HepG2 (cell line): ENCODE data around the gene WTAP. TPM values are rescaled to one million over a fixed set of nuclear protein-coding genes. Genes with fewer than 3 reads are reported as not detected.

ENCODE experiments used
- CREB3 ChIP-seq: sonication (generic); formaldehyde crosslinking; IDR thresholded peaks from 2 replicates; pipeline ENCODE4 v1.5.0; 2020; ENCODE audit warnings: missing genetic modification reagents
- DDIT3 ChIP-seq: sonication (generic); formaldehyde crosslinking; IDR thresholded peaks from 2 replicates; pipeline ENCODE4 v1.4.0; 2020; ENCODE audit warnings: mild to moderate bottlenecking, missing genetic modification reagents
- ESRRA ChIP-seq: sonication (generic); formaldehyde crosslinking; IDR thresholded peaks from 2 replicates; pipeline ENCODE4 v1.5.1; 2020; ENCODE audit warnings: mild to moderate bottlenecking, low read depth, missing genetic modification reagents
- GRHL1 ChIP-seq: sonication (generic); formaldehyde crosslinking; conservative IDR thresholded peaks from 2 replicates; pipeline ENCODE4 v1.8.0; 2022; ENCODE audit warnings: missing genetic modification reagents
- GZF1 ChIP-seq: sonication (generic); formaldehyde crosslinking; IDR thresholded peaks from 2 replicates; pipeline ENCODE4 v1.5.1; 2020; ENCODE audit warnings: mild to moderate bottlenecking, missing genetic modification reagents
- HNRNPLL ChIP-seq: fragments of 200-400 bp; formaldehyde crosslinking; IDR thresholded peaks from 2 replicates; pipeline ENCODE4 v1.6.1; 2017; ENCODE audit warnings: mild to moderate bottlenecking, low read depth, low read length; ENCODE audit not compliant: poor library complexity, severe bottlenecking
- MAFK ChIP-seq, 2 experiments: IDR thresholded peaks in 1 of 2; conservative IDR thresholded peaks in 1 of 2; 2 replicates each; pipeline ENCODE4 v1.6.1; 2011; ENCODE audit warnings: improper control_type of control experiment in 2 of 2, low read length in 2 of 2
- MBNL3 ChIP-seq: fragments of 250-450 bp; sonication (Bioruptor Pico); conservative IDR thresholded peaks from 2 replicates; pipeline ENCODE4 v1.8.0; 2022; ENCODE audit warnings: mild to moderate bottlenecking, inconsistent platforms
- NCOA5 ChIP-seq: sonication (generic); formaldehyde crosslinking; IDR thresholded peaks from 2 replicates; pipeline ENCODE4 v1.4.0; 2020; ENCODE audit warnings: missing genetic modification reagents
- NR2C2 ChIP-seq: sonication (generic); formaldehyde crosslinking; IDR thresholded peaks from 2 replicates; pipeline ENCODE4 v1.4.0; 2020; ENCODE audit warnings: missing genetic modification reagents, mild to moderate bottlenecking, moderate library complexity, borderline replicate concordance
- ZBTB49 ChIP-seq: sonication (generic); formaldehyde crosslinking; IDR thresholded peaks from 2 replicates; pipeline ENCODE4 v1.4.0; 2020; ENCODE audit warnings: missing genetic modification reagents, borderline replicate concordance
- ZGPAT ChIP-seq: IDR thresholded peaks from 2 replicates; pipeline ENCODE4 v1.6.1; 2016; ENCODE audit warnings: mild to moderate bottlenecking
- ZNF136 ChIP-seq: sonication (generic); formaldehyde crosslinking; IDR thresholded peaks from 2 replicates; pipeline ENCODE4 v1.8.1; 2022; ENCODE audit warnings: low read depth, mild to moderate bottlenecking, moderate library complexity, missing genetic modification reagents
- ZNF382 ChIP-seq: sonication (generic); formaldehyde crosslinking; IDR thresholded peaks from 2 replicates; pipeline ENCODE4 v1.5.0; 2020; ENCODE audit warnings: missing genetic modification reagents, mild to moderate bottlenecking, borderline replicate concordance
- ZNF501 ChIP-seq: sonication (generic); formaldehyde crosslinking; IDR thresholded peaks from 2 replicates; pipeline ENCODE4 v1.5.1; 2020; ENCODE audit warnings: mild to moderate bottlenecking, moderate library complexity, missing genetic modification reagents
- ZNF704 ChIP-seq: sonication (generic); formaldehyde crosslinking; IDR thresholded peaks from 2 replicates; pipeline ENCODE4 v1.8.1; 2023; ENCODE audit warnings: mild to moderate bottlenecking, inconsistent platforms, moderate library complexity, missing genetic modification reagents, borderline replicate concordance
- polyA plus RNA-seq, 8 experiments: library from polyadenylated mRNA; depleted of rRNA in 3 of 8; stranded (reverse) in 7 of 8; unstranded in 1 of 8; fragments of >200 nt; fragmentation: Illumina TruSeq in 4 of 8; extraction: Trizol in 4 of 8; gene quantifications; 2 replicates each; pipeline versions ENCODE4 v1.2.1 to v1.2.3, GENCODE V29; 2011 to 2016; ENCODE audit warnings: low read depth in 4 of 8, missing spikeins in 1 of 8, mixed read lengths in 1 of 8; ENCODE audit not compliant: insufficient read depth in 1 of 8
- total RNA-seq, 5 experiments: library from RNA; depleted of rRNA; stranded (reverse); fragments of >200 nt; fragmentation: Illumina TruSeq; extraction: Trizol; gene quantifications; 2 replicates each; pipeline ENCODE4 v1.2.3, GENCODE V29; 2016; ENCODE audit warnings: low read depth in 1 of 5

Gene WTAP
- total and polyA plus RNA-seq, 2 of the 13 experiments (the other 11 are each of a cell fraction or from before 2014, with no cell fraction given) = 31.6 to 167 TPM

GRCh38 chr6:159726918-159727716 is at the start of gene WTAP (continued):
- TF ChIP-seq ZBTB49 (CRISPR knock-in tag) = no peak
- TF ChIP-seq DDIT3 (CRISPR knock-in tag) = no peak; the same call in 1 of the 2 replicates
- TF ChIP-seq ESRRA = peak; percentile 83
- peak; percentile 99 for TF ChIP-seq NR2C2
- TF ChIP-seq CREB3 (CRISPR knock-in tag) = peak; percentile 98; the same call in 1 of the 2 replicates
- TF ChIP-seq ZGPAT (CRISPR knock-in tag) = peak; percentile 100
- TF ChIP-seq NCOA5 (CRISPR knock-in tag) = no peak
- peak; percentile 85 for TF ChIP-seq HNRNPLL
- peak; percentile 95; the same call in 1 of the 2 replicates for TF ChIP-seq ZNF704
- TF ChIP-seq MBNL3 (CRISPR knock-in tag) = 0 out of 2 replicates have a peak, but pooled peaks have one; percentile 84
- no peak for TF ChIP-seq MAFK (conservative IDR thresholded peaks at IDR 0.05 in 1 of 2, IDR thresholded peaks at IDR 0.05 in 1 of 2; ENCODE audit: low read length in 2 of 2)
- TF ChIP-seq GRHL1 (CRISPR knock-in tag) = no peak
- no peak for TF ChIP-seq ZNF382 (CRISPR knock-in tag)
- peak; percentile 99; the same call in 1 of the 2 replicates for TF ChIP-seq ZNF136 (CRISPR knock-in tag)
- TF ChIP-seq ZNF501 (CRISPR knock-in tag) = peak; percentile 76; the same call in 1 of the 2 replicates
- TF ChIP-seq GZF1 = peak; percentile 92
